Activated CD4-positive, alpha-beta T cell treated with anti-CD3 and anti-CD28 coated beads for 4 hours (primary cell): Measurements from ENCODE around the gene B3GAT1.

Source experiments
- DNase-seq, 2 donors: peaks; one replicate each; pipeline ENCODE4 v3.0.0-alpha.2; 2020

B3GAT1 gene

GRCh38 chr11:134390706-134391569, 21.1 kb downstream of the B3GAT1 start:
- DNase-seq, result no peak

GRCh38 chr11:134389464-134390180, 22.4 kb downstream of the B3GAT1 start:
- no peak for DNase-seq

GRCh38 chr11:134388590-134388989, 23.5 kb downstream of the B3GAT1 start:
- DNase-seq, result no peak

GRCh38 chr11:134387501-134387900, 24.5 kb downstream of the B3GAT1 start:
- DNase-seq, result no peak

GRCh38 chr11:134386945-134387344, 25.1 kb downstream of the B3GAT1 start:
- no peak for DNase-seq

GRCh38 chr11:134385774-134386565, 26.1 kb downstream of the B3GAT1 start:
- no peak for DNase-seq

- no peak for DNase-seq
These were observed 26.9 kb downstream of the B3GAT1 start for GRCh38 chr11:134385171-134385570.

GRCh38 chr11:134384406-134384805, 27.6 kb downstream of the B3GAT1 start:
- no peak for DNase-seq

GRCh38 chr11:134383576-134384221, 28.3 kb downstream of the B3GAT1 start:
- DNase-seq, result no peak

GRCh38 chr11:134382830-134383229, 29.2 kb downstream of the B3GAT1 start:
- DNase-seq, result no peak

GRCh38 chr11:134382257-134382656, 29.8 kb downstream of the B3GAT1 start:
- no peak for DNase-seq

- DNase-seq, result no peak
These were observed 31.3 kb downstream of the B3GAT1 start for GRCh38 chr11:134380785-134381184.

GRCh38 chr11:134380229-134380628, 31.8 kb downstream of the B3GAT1 start:
- no peak for DNase-seq

GRCh38 chr11:134379241-134379640, 32.8 kb downstream of the B3GAT1 start:
- DNase-seq, result no peak

- DNase-seq, result no peak
These were observed 34.2 kb downstream of the B3GAT1 start for GRCh38 chr11:134377876-134378275.

- no peak for DNase-seq
These were observed 35.7 kb downstream of the B3GAT1 start for GRCh38 chr11:134376150-134376921.

GRCh38 chr11:134374891-134375550, 37.0 kb downstream of the B3GAT1 start:
- DNase-seq, result no peak

- DNase-seq, result no peak
These were observed 37.9 kb downstream of the B3GAT1 start for GRCh38 chr11:134374171-134374570.

- DNase-seq, result no peak
These were observed 38.4 kb downstream of the B3GAT1 start for GRCh38 chr11:134373591-134374052.

- DNase-seq, result no peak
These were observed 39.1 kb downstream of the B3GAT1 start for GRCh38 chr11:134372961-134373360.

- DNase-seq, result no peak
These were observed 39.5 kb downstream of the B3GAT1 start for GRCh38 chr11:134372536-134372935.
